Progenitor cell of endocrine pancreas (in vitro differentiated cells): Measurements from ENCODE around the gene RNPEPL1. TPM values are rescaled to one million over a fixed set of nuclear protein-coding genes. Genes with fewer than 3 reads are reported as not detected.

Experiments used
- DNase-seq: peaks from one replicate; pipeline ENCODE4 v3.0.0; 2021; ENCODE audit warnings: low spot score; ENCODE audit not compliant: unreplicated experiment
- H3K27ac Mint-ChIP-seq: 2 replicates; pipeline ENCODE4 v1.8.0; 2021; ENCODE audit warnings: mild to moderate bottlenecking, moderate library complexity, mixed read lengths
- H3K27me3 Mint-ChIP-seq: 2 replicates; pipeline ENCODE4 v1.8.0; 2021; ENCODE audit warnings: mixed read lengths
- H3K36me3 Mint-ChIP-seq: 2 replicates; pipeline ENCODE4 v1.8.0; 2022; ENCODE audit warnings: mixed read lengths; ENCODE audit not compliant: insufficient read depth
- H3K4me1 Mint-ChIP-seq: 2 replicates; pipeline ENCODE4 v1.8.0; 2021; ENCODE audit warnings: low read depth, mixed read lengths
- H3K4me3 Mint-ChIP-seq: 2 replicates; pipeline ENCODE4 v1.8.0; 2021; ENCODE audit warnings: low read depth, mild to moderate bottlenecking, moderate library complexity, mixed read lengths
- H3K9me3 Mint-ChIP-seq: 2 replicates; pipeline ENCODE4 v1.8.0; 2021; ENCODE audit warnings: low read depth, mixed read lengths
- CTCF ChIP-seq: fragments of 200-600 bp; sonication (generic); IDR thresholded peaks from one replicate; pipeline ENCODE4 v1.5.0; 2021; ENCODE audit warnings: antibody characterized with exemption, mild to moderate bottlenecking; ENCODE audit not compliant: unreplicated experiment
- total RNA-seq: library from RNA; stranded (reverse); gene quantifications from 2 replicates; pipeline ENCODE4 v1.2.1, GENCODE V29; 2021

The RNPEPL1 gene
- total RNA-seq, 1 donor from 2014 or later = 52.2 TPM

GRCh38 chr2:240620859-240621258 lies 52.6 kb downstream of the RNPEPL1 start:
- no peak for TF ChIP-seq CTCF

GRCh38 chr2:240622060-240622411 lies 53.8 kb downstream of the RNPEPL1 start:
- Mint-ChIP-seq H3K36me3 (peaks cover 15% of the 10 kb centered on the region), H3K4me3 (no peak overlapping the region), H3K9me3 (peaks cover 12% of the 10 kb centered on the region), H3K4me1 (no peaks in the 10 kb centered on the region), H3K27me3 (no peaks in the 10 kb centered on the region), H3K27ac (no peak overlapping the region)
- DNase-seq = no peak
- TF ChIP-seq CTCF = no peak

More at GRCh38 chr2:240620859-240621258, 52.6 kb downstream of the RNPEPL1 start:
- H3K27ac Mint-ChIP-seq = no peak overlapping the region
- peaks cover 14% of the 10 kb centered on the region for H3K9me3 Mint-ChIP-seq
- no peaks in the 10 kb centered on the region for H3K4me1 Mint-ChIP-seq
- H3K36me3 Mint-ChIP-seq = peaks cover 18% of the 10 kb centered on the region
- no peak overlapping the region for H3K4me3 Mint-ChIP-seq
- DNase-seq = no peak
- H3K27me3 Mint-ChIP-seq = no peaks in the 10 kb centered on the region

GRCh38 chr2:240622531-240623235 lies 54.4 kb downstream of the RNPEPL1 start:
- peaks cover 9% of the 10 kb centered on the region for H3K9me3 Mint-ChIP-seq
- H3K27me3 Mint-ChIP-seq = no peaks in the 10 kb centered on the region
- H3K4me1 Mint-ChIP-seq = no peaks in the 10 kb centered on the region
- no peak for TF ChIP-seq CTCF
- no peak for DNase-seq
- no peak overlapping the region for H3K4me3 Mint-ChIP-seq
- H3K27ac Mint-ChIP-seq = no peak overlapping the region
- peaks cover 14% of the 10 kb centered on the region for H3K36me3 Mint-ChIP-seq

GRCh38 chr2:240623531-240624010 lies 55.3 kb downstream of the RNPEPL1 start:
- DNase-seq = no peak
- no peak overlapping the region for H3K4me3 Mint-ChIP-seq
- no peak for TF ChIP-seq CTCF
- H3K27me3 Mint-ChIP-seq = no peaks in the 10 kb centered on the region
- no peaks in the 10 kb centered on the region for H3K4me1 Mint-ChIP-seq
- no peak overlapping the region for H3K27ac Mint-ChIP-seq
- peaks cover 3% of the 10 kb centered on the region for H3K9me3 Mint-ChIP-seq
- H3K36me3 Mint-ChIP-seq = peaks cover 10% of the 10 kb centered on the region

- H3K4me1 Mint-ChIP-seq = no peaks in the 10 kb centered on the region
- no peak for TF ChIP-seq CTCF
- peaks cover 3% of the 10 kb centered on the region for H3K36me3 Mint-ChIP-seq
- H3K4me3 Mint-ChIP-seq = no peak overlapping the region
- H3K9me3 Mint-ChIP-seq = no peaks in the 10 kb centered on the region
- peak overlapping the region; percentile 10 for H3K27ac Mint-ChIP-seq
- H3K27me3 Mint-ChIP-seq = no peaks in the 10 kb centered on the region
- no peak for DNase-seq
These were observed 56.0 kb downstream of the RNPEPL1 start for GRCh38 chr2:240624011-240624949.
